Heart left ventricle (tissue), 13 donors: ENCODE measurements around the gene FRRS1.

Experiments
- POLR2A ChIP-seq, 2 donors: fragments of 450-650 bp; IDR thresholded peaks; one replicate each; pipeline ENCODE4 v1.6.1; 2017; ENCODE audit warnings: antibody characterized with exemption in 2 of 2, mild to moderate bottlenecking in 2 of 2, moderate library complexity in 2 of 2
- TF ChIP-seq, protein P1 (sequence below), 12 donors: fragments of 200-600 bp; sonication (generic) in 4 of 12; IDR thresholded peaks; one replicate each; pipeline versions ENCODE4 v1.5.0 to v1.8.0; 2018 to 2022; ENCODE audit warnings: antibody characterized with exemption in 12 of 12, mild to moderate bottlenecking in 5 of 12
- donor health status: ischemic (EF 13 %, LVEDD 7.1; RV severe dilation, severe dysfunction).
- donor health status: DM: no; HTN: yes; CAD: no.
- donor health status: DM: no; HTN: no; CAD: no.
- donor health status: ischemic (EF 25% LVEDD 6.9; RV normal size, moderate dysfunction).
- donor health status: ischemic (EF 25% LVEDD 5.7; RV mildly dilated, moderate dysfunction).
- donor health status: ischemic (EF 35%, LVEDD 5.7; RV mildly dilated, moderate dysfunction).
- donor health status: nonischemic (EF 11% LVEDD 7.7; RV severe dilation, severe dysfunction).
- donor health status: DM: yes; HTN: yes; CAD: no.
- donor health status: PGD.
- donor health status: ischemic (EF 29% LVEDD 5.4; RV normal size, mild dysfunction).
- donor health status: nonischemic (EF 23%, LVEDD 6.1; RV moderate dilation, normal function).

DNA sequence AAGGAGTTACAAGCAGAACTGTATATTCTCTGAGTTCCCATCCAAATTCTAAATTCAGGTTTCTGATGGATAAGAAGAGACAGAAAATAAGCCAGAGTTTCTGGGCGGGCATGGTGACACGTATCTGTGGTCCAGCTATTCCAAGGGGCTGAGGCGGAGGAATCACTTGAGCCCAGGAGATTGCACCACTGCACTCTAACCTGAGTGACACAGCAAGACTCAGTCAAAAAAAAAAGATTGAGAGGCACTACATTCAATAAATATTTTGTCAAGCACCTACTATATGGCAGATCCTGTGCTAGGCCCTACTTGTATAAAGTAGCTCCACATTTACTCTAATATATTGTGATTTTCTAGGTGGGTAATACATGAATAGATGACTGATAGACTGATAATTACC is 6.4 kb upstream of the FRRS1 start:
- TF ChIP-seq, protein P1, sequence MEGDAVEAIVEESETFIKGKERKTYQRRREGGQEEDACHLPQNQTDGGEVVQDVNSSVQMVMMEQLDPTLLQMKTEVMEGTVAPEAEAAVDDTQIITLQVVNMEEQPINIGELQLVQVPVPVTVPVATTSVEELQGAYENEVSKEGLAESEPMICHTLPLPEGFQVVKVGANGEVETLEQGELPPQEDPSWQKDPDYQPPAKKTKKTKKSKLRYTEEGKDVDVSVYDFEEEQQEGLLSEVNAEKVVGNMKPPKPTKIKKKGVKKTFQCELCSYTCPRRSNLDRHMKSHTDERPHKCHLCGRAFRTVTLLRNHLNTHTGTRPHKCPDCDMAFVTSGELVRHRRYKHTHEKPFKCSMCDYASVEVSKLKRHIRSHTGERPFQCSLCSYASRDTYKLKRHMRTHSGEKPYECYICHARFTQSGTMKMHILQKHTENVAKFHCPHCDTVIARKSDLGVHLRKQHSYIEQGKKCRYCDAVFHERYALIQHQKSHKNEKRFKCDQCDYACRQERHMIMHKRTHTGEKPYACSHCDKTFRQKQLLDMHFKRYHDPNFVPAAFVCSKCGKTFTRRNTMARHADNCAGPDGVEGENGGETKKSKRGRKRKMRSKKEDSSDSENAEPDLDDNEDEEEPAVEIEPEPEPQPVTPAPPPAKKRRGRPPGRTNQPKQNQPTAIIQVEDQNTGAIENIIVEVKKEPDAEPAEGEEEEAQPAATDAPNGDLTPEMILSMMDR (IDR thresholded peaks at IDR 0.05), result no peak
- TF ChIP-seq POLR2A (IDR thresholded peaks at IDR 0.05), result no peak
